Breast epithelium (tissue), 3 donors: ENCODE measurements around the gene C1QC.

Experiments used
- CTCF ChIP-seq, 3 donors: fragments of 450-650 bp; IDR thresholded peaks; one replicate each; pipeline ENCODE4 v1.5.1; 2016 to 2017; ENCODE audit warnings: antibody characterized with exemption in 3 of 3, mild to moderate bottlenecking in 3 of 3, moderate library complexity in 3 of 3
- POLR2AphosphoS5 ChIP-seq, 3 donors: sonication (generic); formaldehyde crosslinking; IDR thresholded peaks; one replicate each; pipeline ENCODE4 v1.6.1; 2017; ENCODE audit warnings: antibody characterized with exemption in 3 of 3

GRCh38 chr1:22600817-22601605 is 42.4 kb upstream of the C1QC start:
- no peak for TF ChIP-seq CTCF (IDR thresholded peaks at IDR 0.05)
- no peak for TF ChIP-seq POLR2AphosphoS5 (IDR thresholded peaks at IDR 0.05)
